CD8-positive, alpha-beta memory T cell (primary cell): Measurements from ENCODE around the gene ADAM12. TPM values are rescaled to one million over a fixed set of nuclear protein-coding genes. Genes with fewer than 3 reads are reported as not detected.

Experiments used
- CTCF ChIA-PET: fragments of 350-600 bp; sonication (Branson Sonifier 250); formaldehyde crosslinking; loops from one replicate; lab custom pipeline; 2021; ENCODE audit warnings: antibody characterized with exemption; lab: Charles Lee
- POLR2A ChIA-PET: fragments of 350-600 bp; sonication (Branson Sonifier 250); formaldehyde crosslinking; loops from one replicate; lab custom pipeline; 2021; ENCODE audit warnings: antibody characterized with exemption; lab: Charles Lee
- DNase-seq, 5 donors: peaks; one replicate each; pipeline versions ENCODE4 v3.0.0 to v3.0.0-alpha.2; 2020 to 2022; ENCODE audit warnings: mixed read lengths in 1 of 5
- H3K27ac ChIP-seq: one replicate; pipeline ENCODE4 v1.7.0; 2013; ENCODE audit warnings: low read depth, mild to moderate bottlenecking, low read length, moderate library complexity
- H3K27me3 ChIP-seq: 2 replicates; pipeline ENCODE4 v1.7.0; 2013; ENCODE audit warnings: low read length, mild to moderate bottlenecking; ENCODE audit not compliant: insufficient read depth, poor library complexity, severe bottlenecking
- H3K36me3 ChIP-seq: 2 replicates; pipeline ENCODE4 v1.7.0; 2013; ENCODE audit warnings: mild to moderate bottlenecking, low read length, moderate library complexity; ENCODE audit not compliant: insufficient read depth
- H3K4me1 ChIP-seq: 2 replicates; pipeline ENCODE4 v1.7.0; 2013; ENCODE audit warnings: mild to moderate bottlenecking, low read length, moderate library complexity; ENCODE audit not compliant: insufficient read depth
- H3K4me3 ChIP-seq: 2 replicates; pipeline ENCODE4 v1.7.0; 2013; ENCODE audit warnings: mild to moderate bottlenecking, low read length
- H3K9me3 ChIP-seq: 2 replicates; pipeline ENCODE4 v1.7.0; 2013; ENCODE audit warnings: mild to moderate bottlenecking, low read length
- H3K27ac Mint-ChIP-seq, 8 donors: one replicate each; pipeline ENCODE4 v1.8.0; 2020 to 2021; ENCODE audit warnings: mixed read lengths in 8 of 8, mild to moderate bottlenecking in 6 of 8, inconsistent platforms in 3 of 8, moderate library complexity in 3 of 8
- H3K27me3 Mint-ChIP-seq, 2 donors: one replicate each; pipeline ENCODE4 v1.8.0; 2020 to 2021; ENCODE audit warnings: mixed read lengths in 2 of 2, mild to moderate bottlenecking in 1 of 2, moderate library complexity in 1 of 2
- H3K36me3 Mint-ChIP-seq, 3 donors: one replicate each; pipeline ENCODE4 v1.8.0; 2020 to 2021; ENCODE audit warnings: mixed read lengths in 3 of 3, inconsistent platforms in 1 of 3, mild to moderate bottlenecking in 1 of 3
- H3K4me1 Mint-ChIP-seq, 3 donors: one replicate each; pipeline ENCODE4 v1.8.0; 2020 to 2021; ENCODE audit warnings: mixed read lengths in 3 of 3, inconsistent platforms in 1 of 3, mild to moderate bottlenecking in 1 of 3
- H3K4me3 Mint-ChIP-seq, 7 donors: one replicate each; pipeline ENCODE4 v1.8.0; 2020 to 2021; ENCODE audit warnings: mixed read lengths in 7 of 7, mild to moderate bottlenecking in 6 of 7, moderate library complexity in 4 of 7, inconsistent platforms in 2 of 7
- H3K9me3 Mint-ChIP-seq, 5 donors: one replicate each; pipeline ENCODE4 v1.8.0; 2020 to 2022; ENCODE audit warnings: mixed read lengths in 5 of 5, mild to moderate bottlenecking in 3 of 5, moderate library complexity in 2 of 5, inconsistent platforms in 1 of 5
- polyA plus RNA-seq: library from polyadenylated mRNA; unstranded; fragments of 300-500 nt; fragmentation: Illumina TruSeq; gene quantifications from one replicate; pipeline ENCODE4 v1.2.3, GENCODE V29; 2021
- total RNA-seq, 2 experiments: library from RNA; stranded (reverse); gene quantifications; one replicate each; pipeline ENCODE4 v1.2.3, GENCODE V29; 2021

Gene ADAM12
- total and polyA plus RNA-seq, 3 experiments from 2014 or later: 0.11 to 6.4 (median 0.31) TPM

GRCh38 chr10:126081841-126082466, 306.3 kb downstream of the ADAM12 start:
- Histone ChIP-seq H3K27ac (no peak overlapping the region), H3K36me3 (no peaks in the 10 kb centered on the region), H3K27me3 (no peaks in the 10 kb centered on the region), H3K4me3 (no peak overlapping the region), H3K4me1 (no peaks in the 10 kb centered on the region), H3K9me3 (no peaks in the 10 kb centered on the region)
- POLR2A ChIA-PET: no interaction called here
- no peak for DNase-seq
- H3K4me3 Mint-ChIP-seq: no peak overlapping the region
- H3K27me3 Mint-ChIP-seq: no peaks in the 10 kb centered on the region
- peaks cover 0 to 1% (median 0%) of the 10 kb centered on the region in 3 donors for H3K36me3 Mint-ChIP-seq
- peaks cover 0 to 10% (median 2%) of the 10 kb centered on the region in 5 donors for H3K9me3 Mint-ChIP-seq
- H3K4me1 Mint-ChIP-seq: no peaks in the 10 kb centered on the region
- CTCF ChIA-PET: no interaction called here
- no peak overlapping the region for H3K27ac Mint-ChIP-seq

- no peak for DNase-seq
- no peak overlapping the region for H3K4me3 Mint-ChIP-seq
- no peaks in the 10 kb centered on the region for H3K27me3 Mint-ChIP-seq
- H3K27ac ChIP-seq: no peak overlapping the region
- no peaks in the 10 kb centered on the region for H3K9me3 ChIP-seq
- no peaks in the 10 kb centered on the region for H3K4me1 Mint-ChIP-seq
- POLR2A ChIA-PET: no interaction called here
- CTCF ChIA-PET: no interaction called here
- no peak overlapping the region for H3K4me3 ChIP-seq
- H3K27me3 ChIP-seq: no peaks in the 10 kb centered on the region
- H3K4me1 ChIP-seq: no peaks in the 10 kb centered on the region
- no peak overlapping the region for H3K27ac Mint-ChIP-seq
- H3K9me3 Mint-ChIP-seq: peaks cover 0 to 11% (median 2%) of the 10 kb centered on the region in 5 donors
- H3K36me3 Mint-ChIP-seq: peaks cover 0 to 1% (median 0%) of the 10 kb centered on the region in 3 donors
- H3K36me3 ChIP-seq: no peaks in the 10 kb centered on the region
Observed at GRCh38 chr10:126080879-126081411, 307.3 kb downstream of the ADAM12 start.

DNA sequence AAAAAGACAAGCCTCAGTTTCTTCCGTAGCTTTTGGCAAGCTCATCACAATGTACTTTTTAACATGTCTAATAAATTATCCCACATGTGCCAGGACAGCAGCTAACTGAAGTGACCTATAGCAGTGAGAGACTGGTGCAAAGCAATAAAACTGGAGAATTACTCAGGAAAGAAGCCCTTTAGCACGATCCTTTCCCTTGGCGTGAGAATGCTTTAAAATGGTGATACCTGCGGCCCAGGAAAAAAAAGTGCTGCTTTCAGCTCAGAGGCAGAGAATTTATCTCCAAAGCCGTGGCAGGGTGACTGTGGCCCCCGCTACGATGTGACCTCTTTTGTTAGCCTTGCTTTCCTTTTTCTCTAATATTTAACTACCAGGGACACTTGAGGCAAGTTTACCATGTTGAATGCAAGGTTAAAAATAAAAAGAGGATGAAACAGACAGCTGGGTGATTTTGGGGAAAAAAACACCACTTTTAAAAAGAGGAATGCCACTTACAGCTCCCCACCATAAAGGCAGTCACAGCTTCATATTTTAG, 307.9 kb downstream of the ADAM12 start:
- ChIA-PET CTCF (no interaction called here), POLR2A (no interaction called here)
- no peak for DNase-seq
- Mint-ChIP-seq H3K27me3 (no peaks in the 10 kb centered on the region), H3K4me3 (no peak overlapping the region), H3K9me3 (peaks cover 0 to 11% (median 2%) of the 10 kb centered on the region in 5 donors), H3K4me1 (no peaks in the 10 kb centered on the region), H3K36me3 (peaks cover 0 to 1% (median 0%) of the 10 kb centered on the region in 3 donors), H3K27ac (no peak overlapping the region)
- Histone ChIP-seq H3K36me3 (no peaks in the 10 kb centered on the region), H3K4me1 (no peaks in the 10 kb centered on the region), H3K4me3 (no peak overlapping the region), H3K9me3 (no peaks in the 10 kb centered on the region), H3K27me3 (no peaks in the 10 kb centered on the region), H3K27ac (no peak overlapping the region)

DNA sequence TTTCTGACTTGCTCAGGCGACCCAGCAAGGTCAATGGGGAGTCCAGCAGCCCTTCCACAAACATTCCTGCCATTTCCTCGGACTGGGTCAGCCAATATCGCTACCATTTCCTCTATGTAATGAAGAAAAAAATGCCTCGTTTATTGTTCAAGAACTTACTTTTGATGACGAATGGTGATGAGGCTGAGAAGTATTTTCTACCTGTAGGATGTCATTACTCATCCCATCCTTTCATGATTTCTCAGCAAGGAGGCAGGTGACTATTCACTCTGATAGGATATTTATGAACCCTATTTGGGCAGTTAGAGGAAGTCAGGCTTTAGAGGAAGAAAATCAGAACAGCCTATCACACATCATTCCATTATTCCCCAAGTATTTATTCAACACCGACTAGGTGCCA, 313.3 kb downstream of the ADAM12 start:
- Mint-ChIP-seq H3K4me1 (no peaks in the 10 kb centered on the region), H3K9me3 (peaks cover 0 to 11% (median 4%) of the 10 kb centered on the region in 5 donors), H3K4me3 (no peak overlapping the region), H3K27ac (no peak overlapping the region), H3K36me3 (no peaks in the 10 kb centered on the region), H3K27me3 (peaks cover 0 to 2% of the 10 kb centered on the region in 2 donors)
- H3K27ac ChIP-seq: no peak overlapping the region
- no peaks in the 10 kb centered on the region for H3K4me1 ChIP-seq
- ChIA-PET CTCF (no interaction called here), POLR2A (no interaction called here)
- H3K4me3 ChIP-seq: no peak overlapping the region
- no peak for DNase-seq
- no peaks in the 10 kb centered on the region for H3K36me3 ChIP-seq
- no peaks in the 10 kb centered on the region for H3K9me3 ChIP-seq
- H3K27me3 ChIP-seq: no peaks in the 10 kb centered on the region

- CTCF ChIA-PET: no interaction called here
- POLR2A ChIA-PET: no interaction called here
- H3K27ac Mint-ChIP-seq: peak overlapping the region in 2 of 8 donors; percentile 11 to 73
- H3K27ac ChIP-seq: no peak overlapping the region
- no peak for DNase-seq
- no peaks in the 10 kb centered on the region for H3K27me3 ChIP-seq
- H3K9me3 Mint-ChIP-seq: peaks cover 0 to 11% (median 2%) of the 10 kb centered on the region in 5 donors
- no peaks in the 10 kb centered on the region for H3K4me1 Mint-ChIP-seq
- no peaks in the 10 kb centered on the region for H3K9me3 ChIP-seq
- no peaks in the 10 kb centered on the region for H3K4me1 ChIP-seq
- H3K36me3 Mint-ChIP-seq: no peaks in the 10 kb centered on the region
- H3K36me3 ChIP-seq: no peaks in the 10 kb centered on the region
- H3K4me3 ChIP-seq: no peak overlapping the region
- H3K4me3 Mint-ChIP-seq: no peak overlapping the region
- H3K27me3 Mint-ChIP-seq: peaks cover 0 to 2% of the 10 kb centered on the region in 2 donors
Observed at GRCh38 chr10:126074291-126074690, 314.0 kb downstream of the ADAM12 start.

GRCh38 chr10:126073606-126074005, 314.7 kb downstream of the ADAM12 start:
- no peaks in the 10 kb centered on the region for H3K27me3 ChIP-seq
- ChIA-PET POLR2A (no interaction called here), CTCF (no interaction called here)

GRCh38 chr10:126072622-126073021, 315.7 kb downstream of the ADAM12 start:
- H3K9me3 Mint-ChIP-seq: peaks cover 0 to 8% (median 2%) of the 10 kb centered on the region in 5 donors
- CTCF ChIA-PET: no interaction called here
- no peaks in the 10 kb centered on the region for H3K36me3 Mint-ChIP-seq
- no peaks in the 10 kb centered on the region for H3K4me1 Mint-ChIP-seq
- H3K27me3 Mint-ChIP-seq: peaks cover 0 to 2% of the 10 kb centered on the region in 2 donors
- Histone ChIP-seq H3K4me1 (no peaks in the 10 kb centered on the region), H3K36me3 (no peaks in the 10 kb centered on the region), H3K4me3 (no peak overlapping the region), H3K27ac (no peak overlapping the region), H3K9me3 (no peaks in the 10 kb centered on the region), H3K27me3 (no peaks in the 10 kb centered on the region)
- no peak for DNase-seq
- H3K4me3 Mint-ChIP-seq: peak overlapping the region in 1 of 7 donors; percentile 37
- H3K27ac Mint-ChIP-seq: no peak overlapping the region
- POLR2A ChIA-PET: no interaction called here

More at GRCh38 chr10:126073606-126074005, 314.7 kb downstream of the ADAM12 start:
- no peak overlapping the region for H3K27ac ChIP-seq
- Mint-ChIP-seq H3K4me3 (no peak overlapping the region), H3K27me3 (peaks cover 0 to 2% of the 10 kb centered on the region in 2 donors), H3K9me3 (peaks cover 0 to 11% (median 2%) of the 10 kb centered on the region in 5 donors), H3K4me1 (no peaks in the 10 kb centered on the region), H3K27ac (no peak overlapping the region), H3K36me3 (no peaks in the 10 kb centered on the region)
- H3K4me3 ChIP-seq: no peak overlapping the region
- H3K4me1 ChIP-seq: no peaks in the 10 kb centered on the region
- no peaks in the 10 kb centered on the region for H3K9me3 ChIP-seq
- no peak for DNase-seq
- H3K36me3 ChIP-seq: no peaks in the 10 kb centered on the region

DNA sequence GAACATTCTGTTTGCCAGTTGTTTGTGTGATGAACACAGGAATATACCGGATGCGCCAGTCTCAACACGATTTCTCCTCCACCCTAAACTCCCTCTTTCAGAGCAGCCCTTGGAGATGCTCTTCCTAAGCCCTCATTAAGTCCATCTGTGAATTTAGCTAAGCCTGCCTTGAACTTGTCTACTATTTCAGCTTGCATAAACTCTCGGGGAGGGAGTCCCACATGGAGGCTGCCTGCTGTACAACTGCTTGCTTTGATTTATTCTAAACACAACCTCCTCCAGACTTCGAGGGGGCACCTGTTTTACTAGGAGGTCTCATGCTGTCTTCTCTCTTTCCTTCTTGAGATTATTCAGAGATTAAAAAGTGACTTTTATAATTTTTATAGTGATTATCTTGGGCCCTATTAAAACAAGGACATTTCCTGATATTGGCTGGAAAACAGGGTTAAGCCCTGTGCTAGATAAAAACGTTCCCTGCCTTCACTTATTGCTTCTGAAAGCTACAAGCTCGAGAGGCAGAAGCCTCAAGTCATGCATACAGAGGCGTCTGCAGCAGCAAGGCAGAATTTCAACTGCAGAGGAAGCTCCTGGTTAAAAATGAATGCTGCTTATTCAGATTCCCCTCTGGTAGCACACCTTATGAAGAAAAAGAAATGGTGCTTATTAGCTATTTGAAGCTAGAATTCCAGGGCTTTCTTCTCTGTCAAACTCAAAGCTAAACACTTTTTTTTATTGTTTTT, 317.6 kb downstream of the ADAM12 start:
- Histone ChIP-seq H3K27me3 (no peaks in the 10 kb centered on the region), H3K27ac (no peak overlapping the region), H3K4me1 (no peaks in the 10 kb centered on the region), H3K36me3 (no peaks in the 10 kb centered on the region), H3K4me3 (no peak overlapping the region), H3K9me3 (no peaks in the 10 kb centered on the region)
- H3K4me1 Mint-ChIP-seq: no peaks in the 10 kb centered on the region
- H3K9me3 Mint-ChIP-seq: peaks cover 0 to 2% (median 0%) of the 10 kb centered on the region in 5 donors
- H3K27me3 Mint-ChIP-seq: peaks cover 0 to 2% of the 10 kb centered on the region in 2 donors
- no peak overlapping the region for H3K27ac Mint-ChIP-seq
- H3K36me3 Mint-ChIP-seq: no peaks in the 10 kb centered on the region
- ChIA-PET CTCF (no interaction called here), POLR2A (no interaction called here)
- no peak for DNase-seq
- no peak overlapping the region for H3K4me3 Mint-ChIP-seq
